ENCODE measurements around the gene SLC51A.
"Not testable (repeated sequence)": the region's sequence is repeated elsewhere in the genome, so short reads cannot be mapped to it uniquely, and the experiment has no call there.

The SLC51A gene

DNA sequence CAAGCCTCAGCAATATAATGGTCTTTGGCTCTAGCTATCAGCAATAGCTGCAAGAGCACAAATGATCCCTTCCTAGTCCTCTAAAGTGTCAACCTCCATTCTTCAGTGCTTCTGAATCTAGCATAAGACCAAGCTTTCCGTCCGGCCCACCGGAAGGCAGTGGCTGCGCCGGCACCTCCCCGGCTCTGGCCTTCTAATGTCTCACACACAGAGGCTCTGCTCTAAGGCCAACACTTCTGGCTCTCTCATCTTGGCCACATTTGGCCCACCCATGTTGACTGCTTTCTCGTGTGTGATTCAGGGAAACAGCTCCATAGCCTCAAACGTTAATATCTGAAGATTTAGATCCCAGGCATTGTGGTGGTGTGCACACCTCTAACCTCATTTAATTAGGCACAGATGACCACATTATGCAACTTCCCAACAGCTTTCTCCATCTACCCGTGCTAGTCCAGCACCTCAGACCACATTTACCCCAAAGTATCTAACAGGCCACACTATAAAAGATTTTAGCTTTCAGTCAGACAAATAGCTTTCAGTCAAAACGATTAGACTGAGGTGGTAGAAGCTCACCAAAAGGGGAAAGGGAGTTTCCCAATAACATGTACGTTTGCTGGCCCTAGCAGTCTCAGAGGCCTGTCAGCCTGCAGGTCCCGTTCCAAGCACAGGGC is 19.3 kb downstream of the SLC51A start:
- in situ Hi-C loops (cut with MboI; ENCODE audit: low sequenced_read_pairs), result no loop called here

DNA sequence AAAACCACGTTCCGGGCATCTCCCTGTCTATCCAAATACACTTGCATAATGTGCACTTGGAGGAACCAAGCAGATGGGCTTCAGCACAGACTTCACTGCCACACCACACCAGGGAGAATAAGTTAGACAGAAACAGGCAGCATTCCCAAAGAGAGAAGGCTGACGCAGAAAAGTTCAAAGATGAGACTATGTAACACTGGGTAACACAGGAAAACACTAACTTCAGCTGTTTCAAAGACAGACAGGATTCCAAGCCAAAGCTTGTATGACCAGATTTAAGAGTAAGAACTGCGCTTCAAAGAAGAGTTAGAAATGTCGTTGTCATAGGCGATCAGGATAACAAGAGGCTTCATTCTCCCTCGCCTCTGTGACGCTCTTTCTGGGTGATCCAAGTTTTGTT is 19.9 kb downstream of the SLC51A start:
- in situ Hi-C loops (cut with MboI; ENCODE audit: low sequenced_read_pairs), result no loop called here

DNA sequence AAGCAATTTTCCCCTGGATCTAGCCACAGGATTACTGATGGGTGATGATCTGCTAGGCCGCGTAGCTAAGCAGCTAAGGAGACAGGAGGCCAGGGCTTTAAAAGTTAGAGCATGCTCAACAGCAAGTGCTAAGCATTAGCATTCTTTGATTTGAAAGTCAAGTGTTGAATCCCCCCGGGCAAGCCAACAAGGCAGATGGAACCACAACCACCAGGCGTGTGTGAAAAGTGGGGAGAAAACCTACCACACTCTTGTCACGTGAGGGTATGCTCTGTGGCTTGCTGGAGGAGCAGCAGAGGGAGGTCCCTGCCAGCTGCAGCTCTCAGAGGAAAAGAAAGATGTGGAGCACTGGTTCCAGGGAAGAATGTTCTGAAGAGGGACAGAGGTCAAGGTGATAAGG is 20.9 kb downstream of the SLC51A start:
- in situ Hi-C loops (cut with MboI; ENCODE audit: low sequenced_read_pairs), result no loop called here

DNA sequence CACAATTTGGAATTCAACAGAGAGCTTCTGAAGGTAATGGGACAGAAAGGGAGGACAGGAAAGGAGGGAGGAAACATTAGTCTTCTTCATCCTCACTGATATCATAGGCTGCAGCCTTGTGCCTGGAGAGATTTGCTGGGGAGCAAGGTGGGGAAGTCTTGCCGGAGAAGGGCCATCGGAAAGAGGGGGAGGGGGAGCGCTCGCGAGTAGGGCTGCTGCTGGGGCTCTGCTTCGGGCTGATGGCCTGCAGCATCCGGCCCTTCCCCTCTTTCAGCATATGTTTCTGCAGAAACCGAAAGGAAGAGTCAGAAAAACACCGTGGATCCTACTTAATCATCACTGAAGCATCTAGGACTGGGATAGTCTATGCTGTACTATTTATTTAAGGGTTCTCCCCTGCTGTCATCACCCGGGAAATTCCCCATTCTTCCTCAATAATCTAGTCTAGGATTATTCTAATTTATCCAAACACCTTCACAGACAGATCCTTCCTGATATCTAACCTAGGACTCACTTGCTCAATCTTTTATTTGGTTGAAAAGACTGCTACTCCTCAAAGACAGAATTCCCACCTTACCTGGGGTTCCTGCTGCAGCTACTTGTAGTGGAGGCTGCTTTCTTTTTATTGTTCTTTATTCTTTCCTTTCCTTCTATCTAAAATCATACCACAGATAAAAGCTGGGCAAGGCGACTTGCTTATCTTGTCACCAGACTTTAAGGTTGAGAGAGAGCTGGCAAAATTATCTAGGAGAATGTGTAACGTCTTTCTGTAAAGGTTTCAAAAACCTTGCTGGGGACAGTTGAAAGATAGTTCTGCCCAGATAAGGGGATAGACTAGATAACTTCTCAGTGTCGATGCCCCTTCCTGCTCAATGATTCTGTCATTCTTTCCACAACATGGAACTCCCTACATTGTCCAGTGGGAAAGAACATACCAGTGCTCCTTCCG is 22.6 kb downstream of the SLC51A start:
- in situ Hi-C loops (cut with MboI; ENCODE audit: low sequenced_read_pairs), result no loop called here

GRCh38 chr3:196240424-196240823 is 24.1 kb downstream of the SLC51A start:
- in situ Hi-C loops (cut with MboI; ENCODE audit: low sequenced_read_pairs), result no loop called here

- in situ Hi-C loops (cut with MboI; ENCODE audit: low sequenced_read_pairs), result no loop called here
Measured at GRCh38 chr3:196241704-196242103, 25.4 kb downstream of the SLC51A start.

- in situ Hi-C loops (cut with MboI; ENCODE audit: low sequenced_read_pairs), result not testable (repeated sequence)
Measured at GRCh38 chr3:196244166-196244565, 27.8 kb downstream of the SLC51A start.

- in situ Hi-C loops (cut with MboI; ENCODE audit: low sequenced_read_pairs), result no loop called here
Measured at GRCh38 chr3:196246612-196247308, 30.4 kb downstream of the SLC51A start.

DNA sequence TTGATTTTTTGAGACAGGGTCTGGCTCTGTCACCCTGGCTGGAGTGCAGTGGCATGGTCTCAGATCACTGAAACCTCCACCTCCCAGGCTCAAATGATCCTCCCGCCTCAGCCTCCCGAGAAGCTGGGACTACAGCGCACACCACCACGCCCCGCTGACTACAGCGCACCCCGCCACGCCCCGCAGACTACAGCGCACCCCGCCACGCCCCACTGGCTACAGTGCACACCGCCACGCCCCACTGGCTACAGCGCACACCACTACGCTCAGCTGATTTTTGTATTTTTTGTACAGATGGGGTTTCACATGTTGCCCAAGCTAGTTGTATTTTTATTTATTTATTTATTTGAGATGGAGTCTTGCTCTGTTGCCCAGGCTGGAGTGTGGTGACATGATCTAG is 35.6 kb downstream of the SLC51A start:
- in situ Hi-C loops (cut with MboI; ENCODE audit: low sequenced_read_pairs), result loop anchor here (5.0 kb wide), 1 partner anchor 270 kb away; no protein-coding TSS in a partner anchor

DNA sequence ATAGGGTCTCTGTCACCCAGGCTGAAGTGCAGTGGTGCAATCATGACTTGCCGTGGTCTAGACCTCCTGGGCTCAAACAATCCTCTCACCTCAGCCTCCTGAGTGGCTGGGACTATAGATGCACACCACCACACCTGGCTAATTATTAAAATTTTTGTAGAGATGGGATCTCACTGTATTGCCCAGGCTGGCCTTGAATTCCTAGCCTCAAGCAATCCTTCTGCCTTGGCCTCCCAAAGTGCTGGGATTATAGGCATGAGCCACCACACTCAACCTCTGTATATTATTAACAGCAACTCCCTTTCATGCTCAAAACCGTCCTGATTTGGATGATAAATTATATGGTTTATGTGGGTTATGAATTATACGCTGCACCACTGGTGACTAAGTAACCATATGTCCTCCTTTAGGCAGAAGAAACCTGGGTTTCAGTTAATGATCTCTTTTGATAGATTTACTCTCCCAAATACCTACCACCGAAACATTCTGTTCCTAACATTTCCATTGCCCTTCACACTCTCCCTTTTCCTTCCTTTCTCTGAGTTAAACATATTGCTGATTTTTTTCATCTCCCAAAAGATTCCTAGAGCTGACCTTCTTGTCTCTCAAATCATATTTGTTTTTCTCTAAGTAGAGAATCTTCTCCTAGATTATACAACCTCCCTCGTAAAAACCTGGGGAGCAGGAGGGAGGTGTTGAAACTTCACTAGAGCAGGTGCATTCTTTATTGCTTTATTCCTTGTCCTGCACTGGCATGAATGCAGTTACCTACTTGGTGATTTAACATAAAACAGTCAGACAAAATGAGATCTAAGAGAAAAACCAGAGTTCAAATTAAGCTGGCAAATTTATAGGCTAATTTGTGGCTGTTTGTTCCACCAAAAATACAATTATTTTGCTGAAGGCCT is 38.3 kb downstream of the SLC51A start:
- in situ Hi-C loops (cut with MboI; ENCODE audit: low sequenced_read_pairs), result loop anchor here (5.0 kb wide), 1 partner anchor 268 kb away; no protein-coding TSS in a partner anchor

DNA sequence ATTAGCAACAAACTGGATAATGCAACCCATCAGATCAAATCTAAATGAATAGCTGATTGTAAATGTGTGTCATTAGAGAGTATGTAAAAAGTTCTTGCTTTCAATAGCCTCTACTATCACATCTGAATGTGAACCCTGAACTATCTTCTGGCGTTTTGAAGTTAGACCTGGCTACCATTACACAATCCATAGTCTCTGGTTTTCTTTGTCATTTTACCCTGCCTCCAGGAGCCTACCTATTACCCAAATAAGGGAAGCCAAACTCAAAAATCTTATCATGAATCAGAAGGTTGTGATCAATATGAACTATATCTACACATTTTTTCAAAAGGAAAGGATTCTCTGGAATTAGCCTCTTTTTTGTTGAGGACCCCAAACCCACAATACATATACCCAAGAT is 39.4 kb downstream of the SLC51A start:
- in situ Hi-C loops (cut with MboI; ENCODE audit: low sequenced_read_pairs), result no loop called here

DNA sequence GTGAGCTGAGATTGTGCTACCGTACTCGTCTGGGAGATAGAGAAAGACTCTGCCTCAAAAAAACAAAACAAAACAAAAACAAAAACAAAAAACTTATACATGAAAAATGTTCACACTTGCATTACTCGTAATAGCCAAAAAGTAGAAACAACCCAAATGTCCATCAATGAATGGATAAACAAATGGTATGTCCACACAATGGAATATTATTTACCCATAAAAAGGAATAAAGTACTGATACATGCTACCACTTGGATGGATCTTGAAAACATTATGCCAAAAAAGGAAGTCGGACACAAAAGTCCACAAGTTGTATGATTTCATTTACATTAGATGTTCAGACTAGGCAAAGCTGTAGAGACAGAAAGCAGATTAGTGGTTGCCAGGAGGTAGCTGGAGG is 44.5 kb downstream of the SLC51A start:
- in situ Hi-C loops (cut with MboI; ENCODE audit: low sequenced_read_pairs), result no loop called here

- in situ Hi-C loops (cut with MboI; ENCODE audit: low sequenced_read_pairs), result no loop called here
Measured at GRCh38 chr3:196263819-196264218, 47.5 kb downstream of the SLC51A start.

- in situ Hi-C loops (cut with MboI; ENCODE audit: low sequenced_read_pairs), result no loop called here
Measured at GRCh38 chr3:196268284-196269163, 52.2 kb downstream of the SLC51A start.

DNA sequence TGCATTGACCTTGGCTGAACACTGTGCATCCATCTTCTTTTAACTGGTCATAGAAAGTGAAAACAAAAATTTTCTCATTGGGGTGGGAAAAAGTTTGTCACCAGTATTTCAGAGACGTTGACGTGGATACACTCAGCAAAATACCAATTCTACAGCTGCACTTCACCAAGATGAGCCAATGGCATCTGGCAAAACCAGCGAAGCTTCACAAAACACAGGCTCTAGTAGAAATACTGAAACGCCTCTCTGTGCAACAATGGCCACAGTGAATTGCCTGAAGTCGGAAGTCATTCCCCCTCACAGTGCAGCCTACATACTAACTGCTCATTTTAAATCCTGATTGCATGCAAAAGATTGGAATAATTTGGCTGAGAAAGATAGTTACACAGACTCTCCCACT is 54.2 kb downstream of the SLC51A start:
- in situ Hi-C loops (cut with MboI; ENCODE audit: low sequenced_read_pairs), result no loop called here

- in situ Hi-C loops (cut with MboI; ENCODE audit: low sequenced_read_pairs), result no loop called here
Measured at GRCh38 chr3:196272826-196273225, 56.5 kb downstream of the SLC51A start.

GRCh38 chr3:196273655-196274054 is 57.3 kb downstream of the SLC51A start:
- in situ Hi-C loops (cut with MboI; ENCODE audit: low sequenced_read_pairs), result no loop called here

- in situ Hi-C loops (cut with MboI; ENCODE audit: low sequenced_read_pairs), result no loop called here
Measured at GRCh38 chr3:196274585-196274984, 58.3 kb downstream of the SLC51A start.

DNA sequence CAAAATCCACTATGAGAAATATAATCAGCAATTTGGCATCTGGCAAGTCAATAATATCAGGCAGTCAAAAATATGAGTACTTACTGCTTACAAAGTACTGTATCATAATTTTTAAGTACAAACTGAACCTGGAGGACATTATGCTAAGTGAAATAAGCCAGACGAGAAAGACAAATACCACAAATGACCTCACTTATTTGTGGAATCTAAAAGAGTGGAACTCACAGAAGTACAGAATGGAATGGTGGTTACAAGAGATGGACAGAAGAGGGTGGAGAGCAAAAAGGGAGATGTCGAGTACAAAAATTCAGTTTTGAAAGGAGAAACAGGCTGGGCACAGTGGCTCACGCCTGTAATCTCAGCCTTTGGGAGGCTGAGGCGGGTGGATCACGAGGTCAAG is 58.8 kb downstream of the SLC51A start:
- in situ Hi-C loops (cut with MboI; ENCODE audit: low sequenced_read_pairs), result no loop called here
